Kidney tubule cell (primary cell): ENCODE results near the gene PSMB1.
"Not testable (repeated sequence)": the region's sequence is repeated elsewhere in the genome, so short reads cannot be mapped to it uniquely, and the experiment has no call there.

Source experiments
- DNase-seq: peaks from one replicate; pipeline ENCODE4 v3.0.0-alpha.2; 2018; ENCODE audit warnings: low spot score

Gene PSMB1

DNA sequence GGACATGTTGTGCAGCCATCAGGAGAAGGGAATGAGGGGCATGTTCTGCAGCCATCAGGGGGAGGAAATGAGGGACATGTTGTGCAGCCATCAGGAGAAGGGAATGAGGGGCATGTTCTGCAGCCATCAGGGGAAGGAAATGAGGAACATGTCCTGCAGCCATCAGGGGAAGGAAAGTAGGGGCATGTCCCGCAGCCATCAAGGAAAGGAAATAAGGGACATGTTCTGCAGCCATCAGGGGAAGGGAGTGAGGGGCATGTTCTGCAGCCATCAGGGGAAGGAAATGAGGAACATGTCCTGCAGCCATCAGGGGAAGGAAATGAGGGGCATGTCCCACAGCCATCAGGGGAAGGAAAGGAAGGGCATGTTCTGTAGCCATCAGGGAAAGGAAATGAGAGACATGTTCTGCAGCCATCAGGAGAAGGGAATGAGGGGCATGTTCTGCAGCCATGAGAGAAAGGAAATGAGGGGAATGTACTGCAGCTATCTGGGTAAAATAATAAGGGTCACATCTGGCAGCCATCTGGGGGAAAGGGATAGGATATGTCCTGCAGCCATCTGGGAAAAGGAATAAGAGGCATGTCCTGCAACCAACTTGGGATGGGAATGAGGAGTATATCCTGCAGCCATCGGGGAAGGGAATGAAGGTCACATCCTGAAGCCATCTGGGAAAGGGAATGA lies 50.2 kb downstream of the PSMB1 start:
- not testable (repeated sequence) for DNase-seq

DNA sequence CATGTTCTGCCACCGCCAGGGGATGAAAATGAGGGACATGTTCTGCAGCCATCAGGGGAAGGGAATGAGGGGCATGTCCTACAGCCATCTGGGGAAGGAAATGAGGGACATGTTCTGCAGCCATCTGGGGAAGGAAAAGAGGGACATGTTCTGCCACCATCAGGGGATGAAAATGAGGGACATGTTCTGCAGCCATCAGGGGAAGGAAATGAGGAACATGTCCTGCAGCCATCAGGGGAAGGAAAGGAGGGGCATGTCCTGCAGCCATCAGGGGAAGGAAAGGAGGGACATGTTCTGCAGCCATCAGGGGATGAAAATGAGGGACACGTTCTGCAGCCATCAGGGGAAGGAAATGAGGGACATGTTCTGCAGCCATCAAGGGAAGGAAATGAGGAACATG lies 50.8 kb downstream of the PSMB1 start:
- DNase-seq, result not testable (repeated sequence)

- DNase-seq, result no peak
Measured at GRCh38 chr6:170500955-170501590, 52.0 kb downstream of the PSMB1 start.

DNA sequence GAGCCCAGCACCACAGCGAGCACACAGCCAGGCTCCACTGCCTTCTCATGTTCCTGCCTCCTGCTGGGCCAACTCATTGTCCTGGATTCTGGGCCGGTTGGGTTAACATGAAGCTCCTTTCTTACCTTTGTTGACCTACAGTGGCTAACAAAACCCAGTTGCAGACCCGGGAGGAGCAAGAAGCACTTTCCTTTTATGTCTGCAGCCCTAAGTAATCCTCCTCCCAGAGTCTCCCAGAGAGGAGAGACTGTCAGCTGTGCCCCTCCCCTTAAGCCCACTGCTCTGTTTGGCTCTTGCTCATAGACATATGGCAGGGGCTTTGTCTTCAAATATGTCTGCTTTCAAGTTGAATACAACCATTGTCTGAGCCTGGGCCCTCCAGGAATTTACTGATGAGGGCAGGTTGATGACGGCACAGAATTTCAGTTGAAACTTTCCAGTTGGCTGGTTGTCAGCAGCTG lies 55.2 kb downstream of the PSMB1 start:
- peak; percentile 57 for DNase-seq

- DNase-seq, result no peak
Measured at GRCh38 chr6:170493354-170493753, 59.8 kb downstream of the PSMB1 start.

GRCh38 chr6:170490259-170490658 lies 62.8 kb downstream of the PSMB1 start:
- DNase-seq, result no peak

DNA sequence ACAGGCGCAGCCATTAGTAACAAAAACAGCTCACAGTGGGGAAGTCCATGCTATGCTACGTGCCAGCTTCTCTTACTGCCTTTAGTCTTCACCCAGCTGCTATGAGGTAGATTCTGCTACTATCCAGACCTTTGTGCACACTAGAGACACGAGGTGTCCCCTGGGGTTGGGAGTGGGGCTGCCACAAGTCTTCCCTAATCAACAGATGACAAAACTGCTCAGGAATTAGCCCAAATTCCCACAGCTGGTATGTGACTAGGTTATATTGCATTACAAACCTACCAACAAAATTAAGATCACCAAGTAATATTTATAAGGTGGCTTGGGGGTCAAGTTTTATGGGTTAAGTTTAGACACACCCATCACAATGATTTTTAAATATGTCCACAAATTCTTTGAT lies 63.3 kb downstream of the PSMB1 start:
- DNase-seq, result no peak

DNA sequence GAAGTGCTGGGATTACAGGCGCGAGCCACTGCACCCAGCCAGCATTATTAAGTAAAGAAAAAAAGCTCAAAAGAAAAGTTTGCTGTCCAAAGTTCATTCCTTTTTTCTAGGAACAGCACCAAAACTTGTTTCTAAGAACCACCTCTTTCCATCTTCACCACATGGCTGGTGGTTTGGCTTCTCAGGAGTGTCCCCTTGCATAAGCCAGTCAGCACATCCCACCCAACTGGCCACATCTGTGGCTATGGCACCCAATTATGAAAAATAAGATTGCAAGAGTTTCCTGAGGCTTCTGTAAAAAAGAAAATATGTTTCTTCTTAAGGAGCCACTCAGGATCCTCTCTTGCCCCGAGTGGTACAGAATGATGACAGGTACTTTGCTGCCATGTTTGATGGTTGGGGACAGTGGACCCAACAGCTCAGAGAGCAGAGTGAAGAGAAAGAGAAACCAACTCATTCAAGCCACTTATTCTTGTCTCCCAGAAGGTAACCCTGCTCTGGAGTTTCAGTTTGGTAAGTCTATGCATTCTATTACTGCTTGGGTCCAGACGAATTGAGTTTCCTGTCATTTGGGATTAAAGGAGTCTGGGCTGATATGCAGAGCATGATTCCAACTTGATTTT lies 65.3 kb downstream of the PSMB1 start:
- DNase-seq, result no peak

DNA sequence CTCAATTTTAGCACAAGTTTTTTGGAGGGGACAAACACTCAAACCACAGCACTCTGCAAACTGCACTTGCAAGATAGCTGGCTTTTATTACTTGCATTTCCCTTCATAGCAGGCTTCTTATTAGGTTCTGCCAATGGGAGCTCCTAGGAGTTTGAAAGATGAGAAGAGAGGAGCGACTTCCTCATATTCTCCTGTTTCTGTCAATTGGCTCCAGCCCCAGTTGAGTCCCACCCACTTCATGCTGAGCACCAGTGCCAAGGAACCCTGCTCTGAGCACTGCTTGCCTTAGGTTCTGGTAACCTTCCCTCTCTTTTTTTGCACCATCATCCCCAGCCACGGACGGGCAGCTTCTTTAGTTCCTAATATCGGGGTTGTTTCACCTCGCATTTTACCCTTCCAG lies 67.9 kb downstream of the PSMB1 start:
- no peak for DNase-seq
